K562 (cell line): ENCODE results near the gene SLC27A4. TPM values are rescaled to one million over a fixed set of nuclear protein-coding genes. Genes with fewer than 3 reads are reported as not detected.
A peak's percentile ranks its signal among the peaks of the same experiment; 100 is the strongest.

ENCODE experiments used
- ARNT ChIP-seq, 2 experiments: fragments of 450-650 bp; IDR thresholded peaks; 2 replicates each; pipeline ENCODE4 v1.6.1; 2016; ENCODE audit warnings: mild to moderate bottlenecking in 1 of 2
- BRF1 ChIP-seq: IDR thresholded peaks from 3 replicates; pipeline ENCODE4 v1.6.1; 2011; ENCODE audit warnings: borderline replicate concordance, mild to moderate bottlenecking; ENCODE audit not compliant: insufficient read length; ENCODE audit errors: extremely low read depth
- CBX3 ChIP-seq, 2 experiments: IDR thresholded peaks; 1 replicate in 1 of 2; 2 replicates in 1 of 2; pipeline ENCODE4 v1.6.1; 2012; ENCODE audit warnings: inconsistent platforms in 2 of 2, low read length in 2 of 2, borderline replicate concordance in 1 of 2, control low read depth in 1 of 2
- CUX1 ChIP-seq: fragments of 200-800 bp; sonication (Bioruptor generic); IDR thresholded peaks from 2 replicates; pipeline ENCODE4 v1.6.1; 2016; ENCODE audit warnings: missing genetic modification characterization, missing compliant biosample characterization
- EZH2 ChIP-seq: IDR thresholded peaks from 2 replicates; pipeline ENCODE4 v1.6.1; 2012; ENCODE audit warnings: low read depth, mild to moderate bottlenecking, inconsistent platforms, low read length, borderline replicate concordance
- GATA2 ChIP-seq: sonication (generic); formaldehyde crosslinking; IDR thresholded peaks from 2 replicates; pipeline ENCODE4 v1.4.0; 2020; ENCODE audit warnings: mild to moderate bottlenecking, missing genetic modification reagents
- HNRNPH1 ChIP-seq: fragments of 200-400 bp; formaldehyde crosslinking; optimal IDR thresholded peaks from 2 replicates; pipeline ENCODE3; 2017; ENCODE audit warnings: low read depth, mild to moderate bottlenecking, low read length, moderate library complexity
- HNRNPLL ChIP-seq: fragments of 200-400 bp; formaldehyde crosslinking; IDR thresholded peaks from 2 replicates; pipeline ENCODE4 v1.6.1; 2017; ENCODE audit warnings: low read length, low read depth, mild to moderate bottlenecking; ENCODE audit not compliant: poor library complexity, severe bottlenecking
- IFI16 ChIP-seq: fragments of 250-450 bp; sonication (Bioruptor Pico); IDR thresholded peaks from 2 replicates; pipeline ENCODE4 v2.1.2; 2022; ENCODE audit warnings: mild to moderate bottlenecking, inconsistent platforms
- KLF1 ChIP-seq: fragments of 450-650 bp; IDR thresholded peaks from 2 replicates; pipeline ENCODE4 v1.6.1; 2016; ENCODE audit warnings: missing genetic modification characterization, missing compliant biosample characterization
- MTF1 ChIP-seq: fragments of 250-450 bp; sonication (Bioruptor Pico); IDR thresholded peaks from 2 replicates; pipeline ENCODE4 v1.9.0; 2021; ENCODE audit warnings: moderate library complexity, mild to moderate bottlenecking, inconsistent platforms, borderline replicate concordance
- NEUROD1 ChIP-seq: fragments of 150-350 bp; IDR thresholded peaks from 2 replicates; pipeline ENCODE4 v1.6.1; 2014; ENCODE audit warnings: borderline replicate concordance, low read length, low read depth; ENCODE audit not compliant: partially characterized antibody
- NFIX ChIP-seq: fragments of 250-450 bp; sonication (Bioruptor Pico); IDR thresholded peaks from 2 replicates; pipeline ENCODE4 v1.4.0; 2020; ENCODE audit warnings: low read depth, mild to moderate bottlenecking, moderate library complexity
- SAFB2 ChIP-seq: fragments of 200-400 bp; formaldehyde crosslinking; IDR thresholded peaks from 2 replicates; pipeline ENCODE4 v1.6.1; 2018; ENCODE audit warnings: borderline replicate concordance, low read length, low read depth, moderate library complexity; ENCODE audit not compliant: severe bottlenecking
- ZBTB1 ChIP-seq: sonication (generic); formaldehyde crosslinking; IDR thresholded peaks from 2 replicates; pipeline ENCODE4 v1.8.1; 2023; ENCODE audit warnings: missing genetic modification reagents, low read depth, mild to moderate bottlenecking, borderline replicate concordance
- ZNF280B ChIP-seq: fragments of 250-450 bp; sonication (Bioruptor Pico); IDR thresholded peaks from 2 replicates; pipeline ENCODE4 v1.5.1; 2021; ENCODE audit warnings: mild to moderate bottlenecking
- ZNF3 ChIP-seq: fragments of 250-450 bp; sonication (Bioruptor Pico); IDR thresholded peaks from 2 replicates; pipeline ENCODE4 v1.5.0; 2021; ENCODE audit warnings: mild to moderate bottlenecking, moderate library complexity
- ZNF655 ChIP-seq: fragments of 250-450 bp; sonication (Bioruptor Pico); IDR thresholded peaks from 2 replicates; pipeline ENCODE4 v1.5.0; 2021
- ZSCAN32 ChIP-seq: fragments of 450-650 bp; formaldehyde crosslinking; IDR thresholded peaks from 2 replicates; pipeline ENCODE4 v1.4.0; 2020; ENCODE audit warnings: mild to moderate bottlenecking, moderate library complexity
- polyA plus RNA-seq, 8 experiments: library from polyadenylated mRNA; depleted of rRNA in 4 of 8; stranded (reverse) in 5 of 8; unstranded in 3 of 8; fragments of >200 nt; fragmentation: Nextera tagmentation in 2 of 8; fragmentation: Illumina TruSeq in 1 of 8; extraction: Ambion mirVana in 2 of 8; extraction: Trizol in 1 of 8; gene quantifications; 2 replicates each; pipeline versions ENCODE4 v1.2.1 to v1.2.3, GENCODE V29; 2011 to 2014; ENCODE audit warnings: inconsistent platforms in 1 of 8, missing spikeins in 1 of 8
- total RNA-seq, 7 experiments: library from RNA; depleted of rRNA in 6 of 7; stranded (reverse); fragments of >200 nt in 6 of 7; fragmentation: Illumina TruSeq in 2 of 7; extraction: Trizol in 2 of 7; gene quantifications; 2 replicates each; pipeline versions ENCODE4 v1.2.1 to v1.2.3, GENCODE V29; 2011 to 2021; ENCODE audit warnings: low replicate concordance in 1 of 7

Gene SLC27A4
- total and polyA plus RNA-seq, 9 of the 15 experiments (the other 6 are each of a cell fraction or from before 2014, with no cell fraction given): 0.25 to 35.7 (median 14.0) TPM

GRCh38 chr9:128339761-128340690, at the start of gene SLC27A4 (continued):
- no peak for TF ChIP-seq HNRNPH1
- TF ChIP-seq IFI16: peak; percentile 64; the same call in 1 of the 2 replicates
- peak in 1 of 2 experiments; percentile 90; a peak in 1 of 4 replicates for TF ChIP-seq ARNT (IDR thresholded peaks at IDR 0.05)
- no peak for TF ChIP-seq ZSCAN32
- no peak for TF ChIP-seq NEUROD1
- TF ChIP-seq CBX3 (IDR thresholded peaks at IDR 0.05; ENCODE audit: borderline replicate concordance in 1 of 2, low read length in 2 of 2): peak in 1 of 2 experiments; percentile 92; a peak in 2 of 3 replicates
- TF ChIP-seq KLF1 (tag): peak; percentile 98
- TF ChIP-seq SAFB2: no peak
- no peak for TF ChIP-seq ZNF280B (CRISPR knock-in tag)
- no peak for TF ChIP-seq BRF1
- TF ChIP-seq EZH2: no peak
- no peak for TF ChIP-seq ZBTB1
- TF ChIP-seq MTF1 (CRISPR knock-in tag): peak; percentile 3; the same call in 1 of the 2 replicates
- no peak for TF ChIP-seq CUX1
- no peak for TF ChIP-seq ZNF655 (CRISPR knock-in tag)
- TF ChIP-seq ZNF3 (CRISPR knock-in tag): no peak
- TF ChIP-seq NFIX (CRISPR knock-in tag): 0 out of 2 replicates have a peak, but pooled peaks have one; percentile 3
- no peak for TF ChIP-seq GATA2 (CRISPR knock-in tag)
- peak; percentile 93 for TF ChIP-seq HNRNPLL
